Right lobe of liver (tissue), 4 donors: Measurements from ENCODE around the gene CLNK.

Experiments used
- CTCF ChIP-seq, 4 donors: fragments of 200-600 bp in 3 of 4; fragments of 450-650 bp in 1 of 4; IDR thresholded peaks; one replicate each; pipeline versions ENCODE4 v1.5.1 to v1.8.0; 2016 to 2022; ENCODE audit warnings: antibody characterized with exemption in 4 of 4, mild to moderate bottlenecking in 2 of 4
- POLR2A ChIP-seq: fragments of 450-650 bp; IDR thresholded peaks from one replicate; pipeline ENCODE4 v1.6.1; 2017; ENCODE audit warnings: antibody characterized with exemption, mild to moderate bottlenecking
- donor health status: DM: no; HTN: no; CAD: no.
- donor health status: DM: no; HTN: no; CAD: no.
- donor health status: DM: no; HTN: yes; CAD: no.

GRCh38 chr4:10640561-10641201, 43.9 kb downstream of the CLNK start:
- TF ChIP-seq POLR2A = no peak
- no peak for TF ChIP-seq CTCF (IDR thresholded peaks at IDR 0.05)
